ENCODE results near the gene MPP1.

Gene MPP1

GRCh38 chrX:154812341-154813101 is 7.2 kb upstream of the MPP1 start:
- DNase-seq: no peak

DNA sequence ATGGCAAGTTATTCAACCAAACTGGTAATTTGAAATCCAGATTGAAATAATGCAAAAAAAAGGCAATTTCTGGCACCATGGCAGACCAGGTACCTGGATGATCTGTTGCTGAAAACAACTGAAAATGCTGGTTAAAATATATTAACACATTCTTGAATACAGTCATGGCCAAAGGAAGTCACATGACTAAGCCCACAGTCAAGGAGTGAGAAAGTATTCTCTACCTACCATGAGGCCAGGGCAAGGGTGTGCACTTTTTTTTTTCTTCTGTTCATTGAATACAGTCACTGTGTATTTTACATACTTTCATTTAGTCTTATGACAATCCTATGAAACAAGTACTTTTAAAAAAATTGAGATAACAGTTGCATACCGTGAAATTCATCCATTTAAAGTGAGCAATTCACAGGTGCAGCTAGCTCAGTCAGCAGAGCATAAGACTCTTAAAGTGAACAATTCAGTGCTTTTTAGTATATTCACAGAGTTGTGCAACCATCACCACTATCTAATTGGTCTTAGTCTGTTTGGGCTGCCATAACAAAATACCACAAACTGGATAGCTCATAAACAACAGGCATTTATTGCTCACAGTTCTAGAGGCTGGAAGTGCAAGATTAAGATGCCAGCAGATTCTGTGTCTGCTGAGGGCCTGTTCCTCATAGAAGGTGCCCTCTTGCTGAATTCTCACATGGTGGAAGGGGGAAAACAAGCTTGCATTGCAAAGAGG is 4.8 kb upstream of the MPP1 start:
- DNase-seq: no peak

DNA sequence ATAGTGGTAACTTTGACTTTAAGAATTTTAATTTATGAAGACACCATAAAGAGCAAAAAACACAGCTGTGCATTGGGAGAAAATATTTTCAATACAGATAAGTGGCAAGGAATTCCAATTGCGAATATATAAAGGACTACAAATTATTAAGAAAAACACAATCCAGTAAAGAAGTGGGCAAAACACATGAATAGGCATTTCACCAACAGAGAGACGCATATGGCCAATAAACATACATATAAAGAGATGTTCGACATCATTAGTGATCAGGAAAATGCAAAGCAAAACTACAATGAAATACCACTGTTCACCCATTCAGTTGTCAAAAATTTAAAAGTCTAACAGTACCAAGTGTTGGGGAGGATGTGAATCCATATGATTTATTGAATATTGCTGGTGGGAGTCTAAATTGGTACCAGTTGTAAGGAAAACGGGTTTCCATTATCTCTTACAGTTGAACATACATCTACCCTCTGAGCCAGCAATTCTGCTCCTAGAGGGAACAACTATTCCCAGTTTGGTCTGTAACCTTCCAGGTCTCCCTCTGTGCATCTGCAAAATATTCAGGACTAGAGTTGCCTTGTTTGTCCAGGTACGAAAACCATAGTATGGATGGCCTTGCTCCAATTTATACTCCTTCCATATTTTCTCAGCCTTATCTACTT is 1.7 kb upstream of the MPP1 start:
- no peak for DNase-seq

GRCh38 chrX:154805696-154806091 is 409 bp upstream of the MPP1 start:
- no peak for DNase-seq

DNA sequence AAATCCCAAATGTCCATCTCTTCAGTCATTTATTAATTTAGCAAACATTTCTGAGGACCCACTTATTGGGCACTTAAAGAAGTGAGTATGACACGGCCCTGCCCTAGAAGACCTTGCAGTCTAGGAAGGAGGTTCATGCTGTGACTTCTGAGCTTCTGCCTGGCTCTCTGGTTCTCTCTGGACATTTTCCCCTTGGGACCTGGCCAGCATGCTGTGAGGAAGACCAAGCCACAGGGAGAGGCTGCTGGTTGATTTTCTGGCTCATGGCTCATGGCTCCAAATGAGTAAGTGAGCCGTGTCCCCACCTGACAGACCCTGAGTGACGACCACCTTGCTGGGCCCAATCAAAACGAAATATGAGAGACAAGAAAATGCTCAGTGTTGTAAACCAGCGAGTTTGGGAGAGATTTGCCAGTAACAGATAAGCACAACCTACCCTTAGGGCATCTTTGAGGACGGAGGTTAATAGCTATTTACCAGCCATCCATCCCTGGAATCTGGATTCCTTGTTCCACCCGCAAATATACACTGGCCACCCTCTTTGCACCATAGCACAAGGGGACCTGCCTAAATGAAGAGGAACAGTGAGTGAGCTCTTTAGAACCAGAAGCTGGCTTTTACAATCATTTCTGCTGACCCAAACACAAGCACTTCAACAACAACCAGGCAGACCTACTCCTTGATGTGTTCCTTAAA is 876 bp downstream of the MPP1 start:
- no peak for DNase-seq

DNA sequence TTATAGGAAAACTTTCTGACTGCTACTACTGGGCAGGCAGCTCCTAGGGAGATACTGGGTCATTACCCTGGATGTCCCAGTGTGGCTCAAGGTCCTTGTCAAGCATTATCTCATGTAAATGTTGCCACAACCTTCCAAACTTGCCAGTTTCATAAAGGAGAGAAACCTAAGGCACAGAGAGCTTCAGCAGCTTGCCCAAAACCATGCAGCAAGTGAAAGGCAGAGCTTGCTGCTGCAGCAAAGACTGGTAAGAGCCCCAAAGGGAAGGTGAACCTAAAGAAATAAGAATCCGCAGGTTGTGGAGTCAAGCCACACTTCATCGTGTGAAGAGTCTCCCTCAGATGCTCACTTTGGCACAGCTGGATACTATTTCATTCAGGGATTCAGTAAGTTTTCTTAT is 2.3 kb downstream of the MPP1 start:
- DNase-seq: no peak

GRCh38 chrX:154800478-154801210 is 4.6 kb downstream of the MPP1 start:
- peak; percentile 67 for DNase-seq

GRCh38 chrX:154799556-154800348 is 5.5 kb downstream of the MPP1 start:
- peak; percentile 92 for DNase-seq

GRCh38 chrX:154797006-154797405 is 8.3 kb downstream of the MPP1 start:
- DNase-seq: no peak

- no peak for DNase-seq
These were observed 10.3 kb downstream of the MPP1 start for GRCh38 chrX:154795016-154795415.

GRCh38 chrX:154793084-154793795 is 12.0 kb downstream of the MPP1 start:
- peak; percentile 22 for DNase-seq

DNA sequence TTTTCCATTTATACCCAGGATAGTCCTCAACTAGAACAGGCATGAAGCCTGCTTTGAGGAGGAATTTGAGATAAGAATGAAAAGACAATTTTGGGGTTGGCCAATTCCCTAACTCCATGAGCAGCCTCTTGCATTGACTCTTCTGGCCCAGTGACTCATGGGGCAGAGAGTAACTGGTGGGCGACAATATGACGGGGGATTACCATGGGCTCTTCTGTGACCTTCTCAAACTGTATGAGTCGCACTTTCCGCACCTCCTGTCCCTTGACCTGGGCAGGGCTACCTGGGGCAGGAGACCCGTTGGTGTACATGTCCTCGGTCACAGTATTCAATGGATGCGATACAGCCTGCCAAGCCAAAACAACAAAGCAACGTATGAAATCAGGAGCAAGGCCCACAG is 13.3 kb downstream of the MPP1 start:
- DNase-seq: no peak

- DNase-seq: no peak
These were observed 13.8 kb downstream of the MPP1 start for GRCh38 chrX:154791467-154791866.

- DNase-seq: no peak
These were observed 19.6 kb downstream of the MPP1 start for GRCh38 chrX:154785716-154786115.

- no peak for DNase-seq
These were observed 20.9 kb downstream of the MPP1 start for GRCh38 chrX:154784149-154784995.

DNA sequence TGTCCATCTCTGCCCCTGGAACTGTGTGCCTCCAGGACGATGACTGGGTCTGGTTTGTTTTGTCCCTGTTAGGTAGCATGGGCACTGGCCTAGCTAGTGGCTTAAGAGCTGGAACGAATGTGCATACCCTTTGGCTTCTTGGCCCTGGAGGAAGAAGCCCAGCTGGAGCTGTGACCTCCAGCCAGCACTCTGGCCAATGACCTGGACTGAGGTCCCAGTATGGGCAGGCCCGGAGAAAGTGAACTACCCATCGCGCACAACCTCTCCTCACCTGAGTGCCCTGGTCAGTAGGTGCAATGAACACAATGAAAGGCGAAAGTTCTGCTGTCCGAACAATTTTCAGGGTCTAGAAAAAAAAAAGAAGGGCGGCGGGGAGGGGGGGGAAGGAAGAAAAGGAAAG is 24.3 kb downstream of the MPP1 start:
- no peak for DNase-seq

- no peak for DNase-seq
These were observed 26.0 kb downstream of the MPP1 start for GRCh38 chrX:154779261-154779660.

GRCh38 chrX:154776753-154777152 is 28.5 kb downstream of the MPP1 start:
- no peak for DNase-seq

DNA sequence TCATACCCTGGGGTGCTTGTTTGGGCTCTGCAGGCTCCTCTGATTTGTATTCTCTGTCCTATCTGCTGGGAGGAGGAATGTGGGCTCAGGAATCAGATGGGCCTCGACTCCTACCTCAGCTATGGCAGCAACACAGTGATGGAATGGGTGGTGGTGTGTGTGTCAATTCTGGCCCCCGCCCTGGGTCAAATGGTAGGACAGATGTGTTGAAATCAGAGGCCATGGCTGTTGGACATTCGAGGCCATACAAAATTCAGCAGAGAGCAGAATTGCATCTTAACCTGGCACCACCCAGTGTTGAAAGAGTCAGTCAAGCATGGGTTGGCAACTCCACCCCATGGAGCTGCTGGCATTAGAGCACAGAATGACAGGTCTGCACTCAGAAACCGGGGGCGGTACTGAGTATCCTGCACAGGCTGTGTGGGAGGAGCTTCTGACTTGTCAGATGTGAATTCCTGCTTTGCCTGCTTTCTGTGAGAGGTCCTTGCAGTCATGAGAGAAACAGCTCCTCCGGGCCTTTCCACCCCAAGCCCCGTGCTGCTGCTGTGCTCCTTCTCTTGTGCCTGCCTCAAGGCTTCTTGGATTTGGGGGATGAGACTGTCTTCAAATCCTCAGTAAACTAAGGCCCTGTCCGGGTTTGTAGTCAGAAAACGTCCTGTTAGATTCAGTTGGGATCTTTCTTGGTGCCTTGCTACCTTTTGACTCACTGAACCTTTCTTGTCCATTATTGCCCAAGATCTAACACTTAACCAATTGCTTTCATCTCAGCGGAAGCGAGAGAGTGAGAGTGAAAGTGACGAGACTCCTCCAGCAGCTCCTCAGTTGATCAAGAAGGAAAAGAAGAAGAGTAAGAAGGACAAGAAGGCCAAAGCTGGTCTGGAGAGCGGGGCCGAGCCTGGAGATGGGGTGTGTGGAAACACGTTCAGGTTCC is 29.6 kb downstream of the MPP1 start:
- no peak for DNase-seq

Measured in DMS153 (cell line).